Peyer's patch (tissue), 4 donors: ENCODE measurements around the gene RING1.

Experiments used
- CTCF ChIP-seq, 6 experiments: fragments of 450-650 bp in 4 of 6; fragments of 200-600 bp in 2 of 6; sonication (generic) in 1 of 6; IDR thresholded peaks; one replicate each; pipeline ENCODE4 v1.5.1; 2017 to 2019; ENCODE audit warnings: antibody characterized with exemption in 6 of 6, mild to moderate bottlenecking in 3 of 6, moderate library complexity in 1 of 6
- POLR2A ChIP-seq, 2 donors: fragments of 450-650 bp; IDR thresholded peaks; one replicate each; pipeline ENCODE4 v1.5.1; 2017; ENCODE audit warnings: antibody characterized with exemption in 2 of 2, mild to moderate bottlenecking in 2 of 2, moderate library complexity in 2 of 2

DNA sequence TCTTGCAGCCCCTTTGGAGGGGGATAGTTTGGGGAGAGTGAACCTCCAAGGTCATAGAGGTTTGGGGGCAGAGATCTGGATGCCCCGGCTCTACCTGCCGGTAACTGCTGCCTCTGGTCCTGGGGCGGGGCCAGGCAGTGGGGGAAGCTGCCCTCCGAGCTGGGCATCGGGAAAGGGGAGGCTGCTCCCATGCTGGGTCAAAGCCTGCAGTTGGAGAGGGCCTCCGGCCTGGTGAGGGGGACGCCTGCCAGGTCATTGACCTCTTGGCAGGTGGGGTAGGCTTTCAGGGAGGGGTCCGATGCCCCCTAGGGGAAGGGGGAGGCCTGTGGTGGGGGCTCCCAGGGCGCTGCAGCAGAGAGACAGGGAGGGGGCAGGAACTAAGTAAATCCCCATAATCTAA is 23.1 kb upstream of the RING1 start:
- TF ChIP-seq POLR2A (IDR thresholded peaks at IDR 0.05) (no peak), CTCF (IDR thresholded peaks at IDR 0.05) (no peak)
